Activated naive CD4-positive, alpha-beta T cell treated with anti-CD3 and anti-CD28 coated beads, Interleukin-2, amount 50 U/mL, for 24 hours (primary cell): ENCODE data around the gene TMCC2.
"Not testable (repeated sequence)": the region's sequence is repeated elsewhere in the genome, so short reads cannot be mapped to it uniquely, and the experiment has no call there.

ENCODE experiments used
- H3K27ac Mint-ChIP-seq: one replicate; pipeline ENCODE4 v1.8.0; 2021; ENCODE audit warnings: mild to moderate bottlenecking, mixed read lengths
- H3K27me3 Mint-ChIP-seq: one replicate; pipeline ENCODE4 v1.8.0; 2021; ENCODE audit warnings: mixed read lengths
- H3K36me3 Mint-ChIP-seq: one replicate; pipeline ENCODE4 v1.8.0; 2021; ENCODE audit warnings: mixed read lengths
- H3K4me1 Mint-ChIP-seq: one replicate; pipeline ENCODE4 v1.8.0; 2021; ENCODE audit warnings: mixed read lengths
- H3K4me3 Mint-ChIP-seq: one replicate; pipeline ENCODE4 v1.8.0; 2021; ENCODE audit warnings: mild to moderate bottlenecking, mixed read lengths
- H3K9me3 Mint-ChIP-seq: one replicate; pipeline ENCODE4 v1.8.0; 2021; ENCODE audit warnings: mixed read lengths

TMCC2 gene

GRCh38 chr1:205273551-205273982 is 45.8 kb downstream of the TMCC2 start:
- Mint-ChIP-seq H3K4me1 (peaks cover 42% of the 10 kb centered on the region), H3K36me3 (no peaks in the 10 kb centered on the region), H3K27ac (no peak overlapping the region), H3K27me3 (no peaks in the 10 kb centered on the region), H3K4me3 (peak overlapping the region; percentile 30), H3K9me3 (no peaks in the 10 kb centered on the region)

GRCh38 chr1:205274041-205274691 is 46.4 kb downstream of the TMCC2 start:
- H3K27ac Mint-ChIP-seq = no peak overlapping the region
- no peaks in the 10 kb centered on the region for H3K27me3 Mint-ChIP-seq
- H3K4me3 Mint-ChIP-seq = peak overlapping the region; percentile 30
- no peaks in the 10 kb centered on the region for H3K36me3 Mint-ChIP-seq
- H3K9me3 Mint-ChIP-seq = no peaks in the 10 kb centered on the region
- peaks cover 48% of the 10 kb centered on the region for H3K4me1 Mint-ChIP-seq

- H3K27me3 Mint-ChIP-seq = no peaks in the 10 kb centered on the region
- peak overlapping the region; percentile 44 for H3K4me3 Mint-ChIP-seq
- peak overlapping the region; percentile 68 for H3K27ac Mint-ChIP-seq
- no peaks in the 10 kb centered on the region for H3K9me3 Mint-ChIP-seq
- H3K36me3 Mint-ChIP-seq = no peaks in the 10 kb centered on the region
- H3K4me1 Mint-ChIP-seq = peaks cover 58% of the 10 kb centered on the region
Observed at GRCh38 chr1:205275133-205275532, 47.4 kb downstream of the TMCC2 start.

- peak overlapping the region; percentile 51 for H3K4me3 Mint-ChIP-seq
- no peak overlapping the region for H3K27ac Mint-ChIP-seq
- peaks cover 68% of the 10 kb centered on the region for H3K4me1 Mint-ChIP-seq
- H3K27me3 Mint-ChIP-seq = no peaks in the 10 kb centered on the region
- H3K36me3 Mint-ChIP-seq = no peaks in the 10 kb centered on the region
- no peaks in the 10 kb centered on the region for H3K9me3 Mint-ChIP-seq
Observed at GRCh38 chr1:205275916-205276688, 48.4 kb downstream of the TMCC2 start.

- H3K4me3 Mint-ChIP-seq = no peak overlapping the region
- H3K27me3 Mint-ChIP-seq = no peaks in the 10 kb centered on the region
- no peaks in the 10 kb centered on the region for H3K36me3 Mint-ChIP-seq
- H3K9me3 Mint-ChIP-seq = no peaks in the 10 kb centered on the region
- H3K4me1 Mint-ChIP-seq = peaks cover 69% of the 10 kb centered on the region
- no peak overlapping the region for H3K27ac Mint-ChIP-seq
Observed at GRCh38 chr1:205276689-205277065, 48.9 kb downstream of the TMCC2 start.

- Mint-ChIP-seq H3K4me3 (peak overlapping the region; percentile 65), H3K36me3 (no peaks in the 10 kb centered on the region), H3K27ac (peak overlapping the region; percentile 61), H3K9me3 (no peaks in the 10 kb centered on the region), H3K4me1 (peaks cover 81% of the 10 kb centered on the region), H3K27me3 (no peaks in the 10 kb centered on the region)
Observed at GRCh38 chr1:205279986-205280385, 52.2 kb downstream of the TMCC2 start.

GRCh38 chr1:205280666-205281395 is 53.1 kb downstream of the TMCC2 start:
- H3K27me3 Mint-ChIP-seq, H3K9me3 Mint-ChIP-seq, H3K4me3 Mint-ChIP-seq, H3K36me3 Mint-ChIP-seq: not testable (repeated sequence)
- Mint-ChIP-seq H3K4me1 (peaks cover 82% of the 10 kb centered on the region), H3K27ac (peak overlapping the region; percentile 77)

GRCh38 chr1:205283270-205284147 is 55.8 kb downstream of the TMCC2 start:
- Mint-ChIP-seq H3K36me3 (no peaks in the 10 kb centered on the region), H3K9me3 (no peaks in the 10 kb centered on the region), H3K4me1 (peaks cover 91% of the 10 kb centered on the region), H3K27me3 (no peaks in the 10 kb centered on the region), H3K4me3 (no peak overlapping the region), H3K27ac (no peak overlapping the region)

- no peaks in the 10 kb centered on the region for H3K36me3 Mint-ChIP-seq
- H3K4me1 Mint-ChIP-seq = peaks cover 87% of the 10 kb centered on the region
- peak overlapping the region; percentile 70 for H3K27ac Mint-ChIP-seq
- H3K4me3 Mint-ChIP-seq = peak overlapping the region; percentile 79
- H3K9me3 Mint-ChIP-seq = no peaks in the 10 kb centered on the region
- no peaks in the 10 kb centered on the region for H3K27me3 Mint-ChIP-seq
Observed at GRCh38 chr1:205284420-205285144, 56.8 kb downstream of the TMCC2 start.

- Mint-ChIP-seq H3K27ac (peak overlapping the region; percentile 87), H3K4me3 (peak overlapping the region; percentile 79), H3K4me1 (peaks cover 84% of the 10 kb centered on the region), H3K27me3 (no peaks in the 10 kb centered on the region), H3K9me3 (no peaks in the 10 kb centered on the region), H3K36me3 (no peaks in the 10 kb centered on the region)
Observed at GRCh38 chr1:205285381-205286101, 57.8 kb downstream of the TMCC2 start.

- Mint-ChIP-seq H3K36me3 (no peaks in the 10 kb centered on the region), H3K27ac (peak overlapping the region; percentile 87), H3K4me3 (peak overlapping the region; percentile 79), H3K9me3 (no peaks in the 10 kb centered on the region), H3K27me3 (no peaks in the 10 kb centered on the region), H3K4me1 (peaks cover 82% of the 10 kb centered on the region)
Observed at GRCh38 chr1:205286335-205286950, 58.7 kb downstream of the TMCC2 start.

GRCh38 chr1:205287076-205287475 is 59.3 kb downstream of the TMCC2 start:
- peak overlapping the region; percentile 44 for H3K4me3 Mint-ChIP-seq

GRCh38 chr1:205287767-205288559 is 60.2 kb downstream of the TMCC2 start:
- Mint-ChIP-seq H3K36me3 (no peaks in the 10 kb centered on the region), H3K27me3 (no peaks in the 10 kb centered on the region), H3K9me3 (no peaks in the 10 kb centered on the region), H3K4me1 (peaks cover 87% of the 10 kb centered on the region), H3K27ac (peak overlapping the region; percentile 90), H3K4me3 (peak overlapping the region; percentile 74)

More at GRCh38 chr1:205287076-205287475, 59.3 kb downstream of the TMCC2 start:
- Mint-ChIP-seq H3K4me1 (peaks cover 88% of the 10 kb centered on the region), H3K9me3 (no peaks in the 10 kb centered on the region), H3K27ac (peak overlapping the region; percentile 90), H3K27me3 (no peaks in the 10 kb centered on the region), H3K36me3 (no peaks in the 10 kb centered on the region)
